ENCODE measurements around the gene HOXA4.

GRCh38 chr7:27082171-27082570 lies 48.4 kb downstream of the HOXA4 start:
- TF ChIP-seq, protein P1, sequence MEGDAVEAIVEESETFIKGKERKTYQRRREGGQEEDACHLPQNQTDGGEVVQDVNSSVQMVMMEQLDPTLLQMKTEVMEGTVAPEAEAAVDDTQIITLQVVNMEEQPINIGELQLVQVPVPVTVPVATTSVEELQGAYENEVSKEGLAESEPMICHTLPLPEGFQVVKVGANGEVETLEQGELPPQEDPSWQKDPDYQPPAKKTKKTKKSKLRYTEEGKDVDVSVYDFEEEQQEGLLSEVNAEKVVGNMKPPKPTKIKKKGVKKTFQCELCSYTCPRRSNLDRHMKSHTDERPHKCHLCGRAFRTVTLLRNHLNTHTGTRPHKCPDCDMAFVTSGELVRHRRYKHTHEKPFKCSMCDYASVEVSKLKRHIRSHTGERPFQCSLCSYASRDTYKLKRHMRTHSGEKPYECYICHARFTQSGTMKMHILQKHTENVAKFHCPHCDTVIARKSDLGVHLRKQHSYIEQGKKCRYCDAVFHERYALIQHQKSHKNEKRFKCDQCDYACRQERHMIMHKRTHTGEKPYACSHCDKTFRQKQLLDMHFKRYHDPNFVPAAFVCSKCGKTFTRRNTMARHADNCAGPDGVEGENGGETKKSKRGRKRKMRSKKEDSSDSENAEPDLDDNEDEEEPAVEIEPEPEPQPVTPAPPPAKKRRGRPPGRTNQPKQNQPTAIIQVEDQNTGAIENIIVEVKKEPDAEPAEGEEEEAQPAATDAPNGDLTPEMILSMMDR (conservative IDR thresholded peaks at IDR 0.05; ENCODE audit: low read depth, low read length) = no peak
- no peak for TF ChIP-seq SMC3 (IDR thresholded peaks at IDR 0.05; ENCODE audit: low read depth, low read length)
- TF ChIP-seq POLR2A (IDR thresholded peaks at IDR 0.05; ENCODE audit: low read depth, low read length) = no peak

All from IMR-90 (cell line).